Uterus (tissue), 4 donors: ENCODE data around the gene HPGD. TPM values are rescaled to one million over a fixed set of nuclear protein-coding genes. Genes with fewer than 3 reads are reported as not detected.
"Not testable (repeated sequence)": the region's sequence is repeated elsewhere in the genome, so short reads cannot be mapped to it uniquely, and the experiment has no call there.

Source experiments
- DNase-seq, 2 donors: peaks; one replicate each; pipeline ENCODE4 v3.0.0-alpha.2; 2019 to 2020
- H3K27ac ChIP-seq, 2 donors: fragments of 200-600 bp; sonication (generic); 1 replicate in 1 of 2; 2 replicates in 1 of 2; pipeline ENCODE4 v1.5.1; 2016 to 2018
- H3K27me3 ChIP-seq, 2 donors: fragments of 200-600 bp; sonication (generic); one replicate each; pipeline ENCODE4 v1.5.1; 2018 to 2019; ENCODE audit warnings: control low read depth in 1 of 2
- H3K36me3 ChIP-seq, 2 donors: fragments of 200-600 bp; sonication (generic); one replicate each; pipeline ENCODE4 v1.5.1; 2019; ENCODE audit warnings: control low read depth in 1 of 2
- H3K4me1 ChIP-seq, 2 donors: fragments of 200-600 bp; sonication (generic); one replicate each; pipeline ENCODE4 v1.5.1; 2018 to 2019; ENCODE audit warnings: control low read depth in 1 of 2
- H3K4me3 ChIP-seq, 2 donors: fragments of 200-600 bp; sonication (generic); 1 replicate in 1 of 2; 2 replicates in 1 of 2; pipeline ENCODE4 v1.5.1; 2018 to 2019; ENCODE audit warnings: mild to moderate bottlenecking in 1 of 2
- H3K9me3 ChIP-seq, 2 donors: fragments of 200-600 bp; sonication (generic); one replicate each; pipeline ENCODE4 v1.5.1; 2019; ENCODE audit warnings: control low read depth in 1 of 2
- CTCF ChIP-seq, 4 experiments: fragments of 200-600 bp in 2 of 4; fragments of 450-650 bp in 2 of 4; sonication (generic) in 2 of 4; IDR thresholded peaks; one replicate each; pipeline ENCODE4 v1.5.1; 2016 to 2019; ENCODE audit warnings: antibody characterized with exemption in 4 of 4, mild to moderate bottlenecking in 2 of 4, moderate library complexity in 1 of 4
- POLR2A ChIP-seq, 2 donors: fragments of 450-650 bp; IDR thresholded peaks; one replicate each; pipeline ENCODE4 v1.6.1; 2016; ENCODE audit warnings: antibody characterized with exemption in 2 of 2, mild to moderate bottlenecking in 1 of 2, moderate library complexity in 1 of 2
- intact Hi-C: fragments of 100-400 bp; cut with DNase I; formaldehyde crosslinking; loops from one replicate; pipeline ENCODE4 v1.15.1; 2023; ENCODE audit warnings: low total_unique reads
- total RNA-seq, 4 donors: library from RNA; depleted of rRNA in 3 of 4; stranded (reverse); fragments of >200 nt in 3 of 4; gene quantifications; one replicate each; pipeline versions ENCODE4 v1.1.0 to v1.2.4, GENCODE V29; 2014 to 2023
- donor health status: DM: yes; HTN: yes; CAD: no.

Gene HPGD
- total RNA-seq, 4 donors from 2014 or later, result 47.4 to 190 (median 125) TPM

- TF ChIP-seq POLR2A (IDR thresholded peaks at IDR 0.05) (no peak), CTCF (IDR thresholded peaks at IDR 0.05) (no peak)
- no peaks in the 10 kb centered on the region for H3K27me3 ChIP-seq
- no peaks in the 10 kb centered on the region for H3K36me3 ChIP-seq
Observed at GRCh38 chr4:174495626-174496025, 26.7 kb downstream of the HPGD start.

GRCh38 chr4:174494726-174495125, 27.6 kb downstream of the HPGD start:
- H3K27ac ChIP-seq, result no peak overlapping the region
- no peak for DNase-seq
- TF ChIP-seq CTCF (IDR thresholded peaks at IDR 0.05) (no peak), POLR2A (IDR thresholded peaks at IDR 0.05) (no peak)
- H3K36me3 ChIP-seq, result no peaks in the 10 kb centered on the region
- no peak overlapping the region for H3K4me3 ChIP-seq
- no peaks in the 10 kb centered on the region for H3K9me3 ChIP-seq
- intact Hi-C loops, result no loop called here
- no peaks in the 10 kb centered on the region for H3K27me3 ChIP-seq
- H3K4me1 ChIP-seq, result no peaks in the 10 kb centered on the region

More at GRCh38 chr4:174495626-174496025, 26.7 kb downstream of the HPGD start:
- Histone ChIP-seq H3K27ac (no peak overlapping the region), H3K4me3 (no peak overlapping the region), H3K9me3 (no peaks in the 10 kb centered on the region), H3K4me1 (no peaks in the 10 kb centered on the region)
- DNase-seq, result no peak
- intact Hi-C loops, result no loop called here

DNA sequence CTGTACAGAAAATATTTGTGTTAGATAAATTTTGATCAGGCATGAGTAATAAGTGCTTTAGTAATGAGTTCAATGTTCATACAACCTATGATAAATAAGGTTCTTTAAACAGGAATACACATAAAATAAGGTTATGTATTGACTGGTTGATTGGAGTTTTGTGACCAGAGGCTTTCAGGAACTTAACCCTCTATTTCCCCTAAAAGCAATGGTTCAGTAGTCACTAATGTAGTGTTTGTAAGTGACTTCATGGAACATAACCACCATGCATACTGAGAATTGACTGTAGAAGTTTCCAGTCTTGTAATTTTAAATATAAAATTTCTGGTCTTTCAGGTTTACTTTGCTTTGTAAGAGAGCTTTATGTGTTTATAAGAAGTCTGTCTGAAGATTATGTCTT, 28.1 kb downstream of the HPGD start:
- Histone ChIP-seq H3K4me3 (no peak overlapping the region), H3K27me3 (no peaks in the 10 kb centered on the region), H3K27ac (no peak overlapping the region), H3K36me3 (no peaks in the 10 kb centered on the region), H3K4me1 (no peaks in the 10 kb centered on the region), H3K9me3 (no peaks in the 10 kb centered on the region)
- intact Hi-C loops, result no loop called here
- DNase-seq, result no peak
- TF ChIP-seq POLR2A (IDR thresholded peaks at IDR 0.05) (no peak), CTCF (IDR thresholded peaks at IDR 0.05) (no peak)

DNA sequence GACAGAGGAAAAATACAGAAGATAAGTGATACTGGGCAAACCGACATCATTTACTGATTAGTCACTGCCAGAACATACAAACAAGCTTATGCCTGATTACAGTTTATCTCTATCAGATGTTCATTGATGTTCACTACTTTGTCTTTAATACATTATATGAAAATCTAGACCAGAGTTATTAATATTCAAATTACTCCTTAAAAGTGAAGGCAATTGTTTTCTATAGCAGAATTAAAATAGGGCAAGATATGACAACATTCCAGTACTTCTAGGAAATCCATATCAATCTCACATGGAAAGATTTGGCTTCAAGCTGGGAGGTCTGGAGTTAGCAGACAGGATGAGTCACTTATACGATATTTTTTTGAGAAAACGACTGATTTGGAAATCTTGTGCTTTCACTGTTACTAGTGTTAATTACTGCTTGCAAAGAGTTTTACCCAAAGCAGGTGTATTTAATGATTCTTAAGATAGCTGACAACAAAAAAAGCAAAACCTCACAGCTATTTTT, 31.8 kb downstream of the HPGD start:
- no peak overlapping the region for H3K27ac ChIP-seq
- no peaks in the 10 kb centered on the region for H3K9me3 ChIP-seq
- intact Hi-C loops, result no loop called here
- no peak for DNase-seq
- H3K4me3 ChIP-seq, result no peak overlapping the region
- no peaks in the 10 kb centered on the region for H3K4me1 ChIP-seq
- no peaks in the 10 kb centered on the region for H3K36me3 ChIP-seq
- TF ChIP-seq CTCF (IDR thresholded peaks at IDR 0.05), result no peak
- no peak for TF ChIP-seq POLR2A (IDR thresholded peaks at IDR 0.05)
- H3K27me3 ChIP-seq, result no peaks in the 10 kb centered on the region

- H3K27me3 ChIP-seq, H3K27ac ChIP-seq, H3K9me3 ChIP-seq, intact Hi-C loops, H3K4me1 ChIP-seq, H3K4me3 ChIP-seq, H3K36me3 ChIP-seq, DNase-seq: not testable (repeated sequence)
Observed at GRCh38 chr4:174488368-174488767, 33.9 kb downstream of the HPGD start.

DNA sequence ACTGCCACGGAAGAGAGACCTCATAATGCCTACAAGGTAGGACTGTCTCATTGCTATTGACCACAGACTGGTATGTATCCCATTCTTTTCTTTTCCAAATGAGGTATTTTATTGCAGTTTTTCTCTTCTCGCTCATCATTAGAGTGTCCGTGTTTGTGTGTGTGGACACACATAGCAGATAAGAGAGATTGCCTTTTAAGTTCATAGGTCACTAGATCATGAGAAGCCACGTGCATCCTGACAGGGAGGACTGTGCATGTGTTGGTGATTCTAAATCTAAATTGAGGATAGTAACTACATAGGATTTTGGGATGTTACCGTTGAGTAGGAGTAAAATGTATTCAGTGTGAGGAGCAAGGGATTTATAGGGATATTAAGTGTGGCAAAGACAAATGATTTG, 37.3 kb downstream of the HPGD start:
- H3K36me3 ChIP-seq, result no peaks in the 10 kb centered on the region
- H3K4me1 ChIP-seq, result no peaks in the 10 kb centered on the region
- no peaks in the 10 kb centered on the region for H3K27me3 ChIP-seq
- intact Hi-C loops, result no loop called here
- no peak overlapping the region for H3K27ac ChIP-seq
- H3K4me3 ChIP-seq, result no peak overlapping the region
- no peak for TF ChIP-seq POLR2A (IDR thresholded peaks at IDR 0.05)
- TF ChIP-seq CTCF (IDR thresholded peaks at IDR 0.05), result no peak
- no peak for DNase-seq
- H3K9me3 ChIP-seq, result no peaks in the 10 kb centered on the region
